ENCODE results near the gene ACSM2A.

DNA sequence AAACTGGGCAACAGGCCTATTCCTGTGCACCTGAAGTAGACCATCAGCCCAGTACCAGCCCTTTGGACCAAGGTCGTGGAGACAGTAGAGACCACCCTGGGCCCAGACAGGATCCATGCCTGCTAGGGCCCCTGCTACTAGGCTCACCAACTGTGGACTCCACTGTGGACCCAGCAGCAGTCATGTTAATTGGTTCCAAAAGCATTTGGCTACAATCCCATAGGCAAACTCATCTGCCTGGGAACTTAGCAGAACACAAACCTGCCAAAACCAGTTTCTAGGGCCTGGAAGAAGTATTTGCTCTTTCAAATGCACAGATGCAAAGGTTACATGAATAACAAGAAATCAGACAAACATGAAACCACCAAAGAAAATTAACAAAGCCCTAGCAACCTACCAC, 53.1 kb downstream of the ACSM2A start:
- TF ChIP-seq, protein P1, sequence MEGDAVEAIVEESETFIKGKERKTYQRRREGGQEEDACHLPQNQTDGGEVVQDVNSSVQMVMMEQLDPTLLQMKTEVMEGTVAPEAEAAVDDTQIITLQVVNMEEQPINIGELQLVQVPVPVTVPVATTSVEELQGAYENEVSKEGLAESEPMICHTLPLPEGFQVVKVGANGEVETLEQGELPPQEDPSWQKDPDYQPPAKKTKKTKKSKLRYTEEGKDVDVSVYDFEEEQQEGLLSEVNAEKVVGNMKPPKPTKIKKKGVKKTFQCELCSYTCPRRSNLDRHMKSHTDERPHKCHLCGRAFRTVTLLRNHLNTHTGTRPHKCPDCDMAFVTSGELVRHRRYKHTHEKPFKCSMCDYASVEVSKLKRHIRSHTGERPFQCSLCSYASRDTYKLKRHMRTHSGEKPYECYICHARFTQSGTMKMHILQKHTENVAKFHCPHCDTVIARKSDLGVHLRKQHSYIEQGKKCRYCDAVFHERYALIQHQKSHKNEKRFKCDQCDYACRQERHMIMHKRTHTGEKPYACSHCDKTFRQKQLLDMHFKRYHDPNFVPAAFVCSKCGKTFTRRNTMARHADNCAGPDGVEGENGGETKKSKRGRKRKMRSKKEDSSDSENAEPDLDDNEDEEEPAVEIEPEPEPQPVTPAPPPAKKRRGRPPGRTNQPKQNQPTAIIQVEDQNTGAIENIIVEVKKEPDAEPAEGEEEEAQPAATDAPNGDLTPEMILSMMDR (IDR thresholded peaks at IDR 0.05), result no peak
- no peak for TF ChIP-seq POLR2A (IDR thresholded peaks at IDR 0.05)
